ENCODE results near the gene ITGB8. TPM values are rescaled to one million over a fixed set of nuclear protein-coding genes. Genes with fewer than 3 reads are reported as not detected.

The ITGB8 gene
- total RNA-seq, 1 experiment from 2014 or later: 1.5 TPM

DNA sequence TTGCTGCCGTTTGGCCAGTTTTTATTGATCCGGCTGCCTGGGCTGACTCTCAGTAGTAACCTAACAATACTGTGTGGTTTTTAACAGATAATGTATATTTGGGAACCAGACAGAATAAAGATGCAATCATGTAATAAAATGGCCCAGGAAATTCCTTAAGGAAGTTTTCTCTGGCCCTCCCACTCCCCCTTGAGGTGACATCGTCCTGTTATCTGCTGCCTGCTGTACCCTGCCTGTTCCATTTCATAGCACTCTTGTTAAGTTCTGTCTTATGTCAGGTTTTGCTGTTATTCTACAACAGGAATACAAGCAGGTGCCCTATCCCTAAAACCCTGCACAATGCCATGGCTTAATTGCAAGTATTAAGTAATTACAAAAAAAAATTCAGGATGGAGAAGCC is 12.5 kb downstream of the ITGB8 start:
- H3K36me3 ChIP-seq (replicated peaks; ENCODE audit: control insufficient read depth, insufficient read depth, low read length): no peaks in the 10 kb centered on the region
- H3K27me3 ChIP-seq (ENCODE audit: control insufficient read depth, insufficient read depth, low read length): no peaks in the 10 kb centered on the region
- H3K4me3 ChIP-seq (ENCODE audit: insufficient read depth, low read depth, low read length): no peak overlapping the region
- peak; percentile 28 for DNase-seq

DNA sequence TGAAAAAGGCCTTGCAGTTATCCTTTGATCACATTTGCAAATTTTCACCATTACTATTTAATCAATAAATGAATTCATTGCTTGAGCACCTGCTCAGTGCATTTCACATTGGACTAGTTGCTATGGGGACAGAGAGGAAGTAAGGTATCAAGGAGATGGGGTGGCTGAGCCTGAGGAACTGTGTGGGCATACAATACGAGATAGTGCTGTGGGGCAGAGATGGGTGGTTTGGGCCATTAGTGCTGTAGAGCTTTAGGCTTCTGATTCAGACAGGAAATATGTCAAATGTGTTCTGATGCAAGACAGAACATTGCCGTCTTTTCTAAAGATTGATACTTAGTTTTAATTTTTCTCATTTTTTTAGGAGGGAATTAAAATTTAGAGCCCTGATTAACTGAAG is 13.2 kb downstream of the ITGB8 start:
- H3K4me3 ChIP-seq (ENCODE audit: insufficient read depth, low read depth, low read length): no peak overlapping the region

DNA sequence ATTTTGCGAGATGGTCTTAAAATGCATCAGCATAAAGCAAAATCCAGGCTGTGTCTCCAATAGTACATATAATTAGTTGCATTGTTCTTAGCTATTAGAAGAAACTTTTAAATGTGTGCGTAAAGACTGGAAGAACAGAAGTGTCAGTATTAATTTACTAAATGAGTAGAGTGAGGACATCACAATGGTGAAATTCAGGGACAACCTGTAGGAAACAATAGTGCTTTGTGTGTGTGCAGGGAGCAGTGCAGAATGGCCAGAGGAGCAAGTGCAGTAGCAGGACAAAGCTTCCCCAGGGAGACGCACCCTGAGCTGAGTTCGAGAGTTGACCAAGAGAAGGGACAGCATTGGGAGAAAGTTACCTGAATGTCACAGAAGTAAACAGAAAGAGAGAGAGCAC is 13.7 kb downstream of the ITGB8 start:
- Histone ChIP-seq H3K27me3 (ENCODE audit: control insufficient read depth, insufficient read depth, low read length) (no peaks in the 10 kb centered on the region), H3K36me3 (replicated peaks; ENCODE audit: control insufficient read depth, insufficient read depth, low read length) (no peaks in the 10 kb centered on the region), H3K4me3 (ENCODE audit: insufficient read depth, low read depth, low read length) (no peak overlapping the region)
- DNase-seq: no peak

More for the DNA sequence above, 13.2 kb downstream of the ITGB8 start:
- no peak for DNase-seq
- H3K36me3 ChIP-seq (replicated peaks; ENCODE audit: control insufficient read depth, insufficient read depth, low read length): no peaks in the 10 kb centered on the region
- H3K27me3 ChIP-seq (ENCODE audit: control insufficient read depth, insufficient read depth, low read length): no peaks in the 10 kb centered on the region

DNA sequence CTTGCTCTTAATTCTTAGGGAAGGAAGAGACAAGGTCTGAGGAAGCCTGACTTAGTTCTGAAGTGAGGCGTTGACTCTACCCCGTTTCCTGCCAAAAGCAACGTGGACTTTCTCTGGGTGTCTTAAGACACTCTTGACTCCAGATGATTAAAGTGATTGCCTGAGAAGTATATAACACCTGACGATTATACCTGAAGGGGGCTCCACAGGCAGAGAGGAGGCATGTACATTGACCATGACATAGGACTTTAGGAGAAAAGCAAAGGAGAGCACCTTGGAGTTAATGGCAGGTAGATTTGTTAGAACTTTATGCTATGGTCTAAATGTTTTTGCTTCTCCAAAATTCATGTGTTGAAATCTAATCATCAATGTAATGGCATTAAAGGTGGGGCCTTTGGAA is 15.9 kb downstream of the ITGB8 start:
- H3K27me3 ChIP-seq (ENCODE audit: control insufficient read depth, insufficient read depth, low read length): no peaks in the 10 kb centered on the region
- no peaks in the 10 kb centered on the region for H3K36me3 ChIP-seq (replicated peaks; ENCODE audit: control insufficient read depth, insufficient read depth, low read length)
- no peak for DNase-seq
- H3K4me3 ChIP-seq (ENCODE audit: insufficient read depth, low read depth, low read length): no peak overlapping the region

DNA sequence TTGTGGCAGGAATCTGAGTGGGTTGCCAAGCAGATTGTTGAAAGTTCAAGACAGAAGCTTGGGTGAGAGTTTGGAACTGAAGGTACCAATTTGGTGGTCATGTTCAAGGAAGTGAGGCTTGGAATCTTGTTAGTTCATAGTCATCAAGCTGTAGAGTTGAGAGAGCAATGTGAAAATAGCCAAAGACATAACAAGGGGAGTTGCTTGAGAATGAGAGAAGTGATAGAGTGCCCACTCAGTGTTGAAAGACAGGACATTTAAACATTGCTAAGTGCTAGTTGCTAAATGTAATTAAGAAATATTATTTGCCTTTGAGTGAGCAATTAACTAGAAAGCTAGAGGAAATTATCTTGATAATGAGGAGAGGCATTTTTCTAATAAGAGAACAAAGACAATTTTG is 17.0 kb downstream of the ITGB8 start:
- H3K36me3 ChIP-seq (replicated peaks; ENCODE audit: control insufficient read depth, insufficient read depth, low read length): no peaks in the 10 kb centered on the region
- DNase-seq: no peak
- no peaks in the 10 kb centered on the region for H3K27me3 ChIP-seq (ENCODE audit: control insufficient read depth, insufficient read depth, low read length)
- no peak overlapping the region for H3K4me3 ChIP-seq (ENCODE audit: insufficient read depth, low read depth, low read length)

DNA sequence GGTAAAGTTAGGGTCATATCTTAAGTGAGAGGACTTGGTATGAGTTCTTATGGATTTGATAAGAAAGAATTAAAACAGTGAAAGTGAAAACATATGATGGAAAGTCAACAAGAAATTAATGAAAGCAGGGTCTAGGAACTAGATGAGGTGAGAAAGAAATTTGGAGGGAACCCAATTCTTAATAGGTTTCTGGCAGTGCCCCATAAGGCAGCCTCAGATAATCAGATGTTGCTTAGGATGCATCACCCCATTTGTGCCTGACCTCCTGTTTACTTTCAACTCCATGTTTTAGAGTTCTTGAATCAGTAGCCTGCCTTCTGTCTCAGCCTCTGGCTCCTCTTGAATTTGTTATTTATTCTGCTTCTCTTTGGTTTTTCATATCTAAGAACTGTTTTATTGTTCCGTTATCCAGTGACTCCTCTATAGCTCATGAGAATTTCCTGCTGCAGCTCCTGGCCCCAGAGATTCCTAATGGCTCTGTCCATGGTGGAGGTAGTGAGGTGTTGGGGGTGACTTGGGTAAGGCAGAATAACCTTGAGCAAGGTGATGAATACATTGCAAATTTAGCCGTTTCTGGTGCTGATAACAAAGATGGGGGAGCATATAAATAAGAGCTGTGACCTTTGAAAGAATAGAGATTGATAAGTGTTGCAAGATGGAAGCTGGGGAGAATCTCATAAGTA is 17.6 kb downstream of the ITGB8 start:
- Histone ChIP-seq H3K36me3 (replicated peaks; ENCODE audit: control insufficient read depth, insufficient read depth, low read length) (no peaks in the 10 kb centered on the region), H3K27me3 (ENCODE audit: control insufficient read depth, insufficient read depth, low read length) (no peaks in the 10 kb centered on the region), H3K4me3 (ENCODE audit: insufficient read depth, low read depth, low read length) (no peak overlapping the region)
- DNase-seq: no peak

DNA sequence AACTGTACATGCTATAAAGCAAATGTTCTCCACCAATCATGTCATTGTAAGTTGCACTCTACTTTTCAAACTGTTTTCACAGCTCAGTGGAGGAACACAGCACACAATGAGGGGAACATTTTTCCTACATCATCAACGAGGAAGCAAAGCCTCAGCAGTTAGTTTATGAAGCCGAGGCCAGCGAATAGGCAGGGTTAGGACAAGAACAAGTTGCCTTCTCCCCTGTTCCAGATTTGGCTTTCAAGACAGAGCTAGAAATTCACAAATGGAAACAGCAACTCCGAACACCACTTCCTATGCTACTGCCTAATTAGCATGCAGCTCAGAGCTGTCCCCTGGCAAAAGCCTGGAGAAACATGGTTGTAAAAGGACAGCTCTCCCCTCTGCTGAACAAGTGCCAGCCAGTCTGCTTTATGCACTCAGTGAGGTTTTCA is 19.8 kb downstream of the ITGB8 start:
- Histone ChIP-seq H3K4me3 (ENCODE audit: insufficient read depth, low read depth, low read length) (no peak overlapping the region), H3K36me3 (replicated peaks; ENCODE audit: control insufficient read depth, insufficient read depth, low read length) (no peaks in the 10 kb centered on the region), H3K27me3 (ENCODE audit: control insufficient read depth, insufficient read depth, low read length) (no peaks in the 10 kb centered on the region)
- peak; percentile 28 for DNase-seq

DNA sequence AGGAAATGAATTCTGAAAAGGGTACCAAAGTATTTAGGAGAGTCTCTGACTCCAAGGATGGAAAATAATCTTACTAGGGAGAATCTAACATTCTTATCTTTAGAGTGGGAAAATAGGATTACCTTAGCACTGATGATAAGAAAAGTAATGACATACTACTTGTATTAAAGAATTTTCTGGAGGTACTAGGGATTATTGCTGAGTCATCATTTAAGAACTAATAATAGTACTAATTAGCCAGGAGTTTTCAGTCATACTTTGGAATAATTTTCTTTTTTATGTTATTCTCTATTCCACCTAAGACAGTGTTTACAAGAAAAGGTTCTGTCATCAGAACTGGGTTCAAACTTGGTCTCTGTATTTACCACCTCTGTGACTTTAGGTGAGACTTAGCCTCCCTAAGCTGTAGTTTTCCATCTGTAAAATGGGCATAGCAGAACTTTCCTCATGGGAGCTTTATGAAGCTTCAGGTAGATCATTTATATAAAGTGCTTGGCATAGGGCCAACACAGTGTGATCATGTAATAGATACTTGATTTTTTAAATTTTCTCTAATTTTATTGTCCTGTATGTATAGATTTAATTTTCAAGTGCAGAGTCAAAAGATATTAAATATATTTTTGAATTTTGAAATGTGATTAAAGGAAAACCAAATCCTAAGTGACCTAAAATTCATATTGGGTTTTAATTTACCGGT is 20.4 kb downstream of the ITGB8 start:
- H3K4me3 ChIP-seq (ENCODE audit: insufficient read depth, low read depth, low read length): no peak overlapping the region
- no peak for DNase-seq
- no peaks in the 10 kb centered on the region for H3K27me3 ChIP-seq (ENCODE audit: control insufficient read depth, insufficient read depth, low read length)
- H3K36me3 ChIP-seq (replicated peaks; ENCODE audit: control insufficient read depth, insufficient read depth, low read length): no peaks in the 10 kb centered on the region

DNA sequence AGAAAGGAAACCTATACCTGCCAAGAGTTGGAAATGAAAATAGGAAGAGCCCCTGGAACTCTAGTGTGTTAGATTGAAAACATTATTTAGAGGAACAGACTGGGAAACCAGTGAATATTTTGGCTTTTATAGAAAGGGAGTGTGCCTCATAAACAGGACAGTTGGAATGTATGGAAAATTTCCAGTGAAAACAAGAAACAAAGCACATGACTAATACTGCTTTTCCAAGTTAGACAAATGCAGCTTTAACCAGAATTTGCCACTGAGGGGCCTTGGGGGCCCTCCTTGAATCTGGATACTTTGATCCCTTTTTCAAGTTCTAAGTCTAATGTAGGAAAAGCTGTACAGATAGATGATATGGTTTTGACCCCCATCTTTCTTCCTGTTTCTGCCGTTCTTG is 21.2 kb downstream of the ITGB8 start:
- no peaks in the 10 kb centered on the region for H3K27me3 ChIP-seq (ENCODE audit: control insufficient read depth, insufficient read depth, low read length)
- DNase-seq: no peak
- H3K36me3 ChIP-seq (replicated peaks; ENCODE audit: control insufficient read depth, insufficient read depth, low read length): no peaks in the 10 kb centered on the region
- H3K4me3 ChIP-seq (ENCODE audit: insufficient read depth, low read depth, low read length): no peak overlapping the region

DNA sequence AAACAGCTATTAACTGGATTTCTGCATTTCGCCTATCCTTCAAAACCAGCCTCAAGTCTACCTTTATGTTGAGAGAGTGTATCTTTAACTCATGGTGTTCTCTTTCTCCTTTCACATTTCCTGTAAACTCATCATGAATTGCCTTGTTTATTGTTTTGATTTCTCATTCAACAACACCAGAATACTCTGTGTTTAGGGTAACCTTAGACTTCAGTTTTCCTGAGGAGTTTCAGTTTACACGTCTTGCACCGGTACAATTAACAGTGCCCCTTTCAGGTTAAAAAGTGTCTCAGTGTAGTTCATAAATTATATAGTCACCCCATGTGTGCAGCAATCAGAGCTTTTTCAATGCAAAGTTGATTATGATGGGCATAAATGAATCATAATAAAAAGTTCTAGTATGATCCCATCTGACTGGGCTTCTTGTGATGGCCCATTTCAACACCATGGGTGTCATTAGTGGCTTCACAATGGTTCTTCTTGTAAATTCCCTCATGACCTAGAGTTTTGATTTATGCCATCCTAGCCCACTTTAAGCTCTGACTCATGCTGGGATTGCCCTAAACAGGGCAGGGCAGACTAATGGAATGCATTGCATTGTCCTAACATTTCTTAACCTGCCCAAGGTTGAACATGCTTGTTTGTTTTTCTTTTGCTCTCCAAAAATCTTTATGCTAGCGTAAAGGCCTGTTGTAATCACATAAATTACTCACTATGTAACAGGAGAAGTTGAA is 22.0 kb downstream of the ITGB8 start:
- Histone ChIP-seq H3K36me3 (replicated peaks; ENCODE audit: control insufficient read depth, insufficient read depth, low read length) (no peaks in the 10 kb centered on the region), H3K27me3 (ENCODE audit: control insufficient read depth, insufficient read depth, low read length) (no peaks in the 10 kb centered on the region), H3K4me3 (ENCODE audit: insufficient read depth, low read depth, low read length) (no peak overlapping the region)
- no peak for DNase-seq

DNA sequence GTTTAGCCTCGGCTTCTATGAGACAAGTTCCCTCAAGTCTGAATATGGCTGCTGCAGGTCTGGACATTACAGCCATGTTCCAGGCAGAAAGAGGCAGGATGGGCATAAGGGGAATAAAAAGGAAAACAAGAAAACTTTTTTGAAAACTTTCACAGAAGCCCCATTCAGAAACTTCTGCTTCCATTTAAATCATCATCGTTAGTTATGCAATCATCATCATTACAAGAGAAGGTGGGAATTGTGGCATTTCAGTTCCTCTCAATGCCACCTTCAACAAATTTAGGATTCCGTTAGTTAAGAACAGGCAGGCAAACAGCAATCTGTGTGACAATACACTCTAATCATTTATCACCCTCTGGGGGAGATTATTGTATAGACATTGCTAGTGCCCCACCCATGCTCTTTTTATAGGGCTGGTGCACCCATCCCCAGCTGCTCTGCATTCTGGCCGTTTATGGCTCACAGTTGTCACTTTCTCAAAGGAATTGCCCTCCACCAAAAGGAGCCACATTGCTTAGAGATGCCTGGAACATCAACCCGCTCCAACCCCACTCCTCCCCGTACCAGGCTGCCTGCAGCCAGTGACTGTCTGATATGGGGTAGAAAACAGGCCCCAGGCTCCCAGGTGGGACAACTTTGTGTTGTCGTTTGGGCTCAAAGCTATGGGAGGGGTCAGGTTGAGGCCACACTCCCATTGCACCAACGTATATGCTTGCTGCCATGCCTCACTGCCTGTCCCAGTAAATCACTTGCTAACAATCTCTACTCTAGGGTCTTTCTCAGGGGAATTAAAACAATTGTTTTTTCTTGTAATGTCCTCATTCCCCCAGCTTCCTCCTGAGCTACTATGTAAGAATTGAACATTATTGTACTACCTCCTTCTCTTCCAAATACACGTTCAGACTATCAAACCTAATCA is 24.2 kb downstream of the ITGB8 start:
- Histone ChIP-seq H3K36me3 (replicated peaks; ENCODE audit: control insufficient read depth, insufficient read depth, low read length) (no peaks in the 10 kb centered on the region), H3K4me3 (ENCODE audit: insufficient read depth, low read depth, low read length) (no peak overlapping the region), H3K27me3 (ENCODE audit: control insufficient read depth, insufficient read depth, low read length) (no peaks in the 10 kb centered on the region)
- DNase-seq: no peak

DNA sequence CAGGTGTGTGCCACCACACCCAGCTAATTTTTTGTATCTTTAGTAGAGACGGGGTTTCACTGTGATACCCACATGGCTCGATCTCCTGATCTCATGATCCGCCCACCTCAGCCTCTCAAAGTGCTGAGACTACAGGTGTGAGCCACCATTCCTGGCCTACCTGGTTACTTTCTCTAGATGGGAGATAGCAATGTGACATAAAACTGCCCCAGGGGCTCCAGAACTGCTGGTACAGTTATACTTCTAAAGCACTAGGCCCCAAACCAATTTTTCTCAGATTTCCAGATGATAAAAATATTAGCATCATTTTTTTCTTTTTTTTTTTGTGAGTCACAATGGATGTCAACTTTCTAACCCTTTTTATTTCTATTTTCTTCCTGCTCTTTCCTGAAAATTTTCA is 27.4 kb downstream of the ITGB8 start:
- no peak for DNase-seq
- H3K4me3 ChIP-seq (ENCODE audit: insufficient read depth, low read depth, low read length): no peak overlapping the region
- no peaks in the 10 kb centered on the region for H3K27me3 ChIP-seq (ENCODE audit: control insufficient read depth, insufficient read depth, low read length)

DNA sequence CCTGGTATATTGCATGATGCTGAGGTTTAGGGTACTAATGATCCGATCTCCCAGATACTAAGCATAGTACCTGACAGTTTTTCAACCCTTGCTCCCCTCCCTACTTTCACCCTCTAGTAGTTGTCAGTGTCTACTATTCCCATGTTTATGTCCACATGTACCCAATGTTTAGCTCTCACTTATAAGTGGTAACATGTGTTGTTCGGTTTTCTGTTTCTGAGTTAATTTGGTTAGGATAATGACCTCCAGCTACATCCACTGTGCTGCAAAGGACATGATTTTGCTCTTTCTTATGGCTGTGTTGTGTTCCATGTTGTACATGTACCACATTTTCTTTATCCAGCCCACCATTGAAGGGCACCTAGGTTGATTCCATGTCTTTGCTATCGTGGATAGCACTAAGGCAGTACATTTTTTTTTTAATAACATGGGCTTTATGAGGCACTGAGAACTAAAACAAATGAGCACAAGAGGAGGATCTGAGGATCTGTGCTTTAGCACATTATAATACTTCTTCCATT is 28.1 kb downstream of the ITGB8 start:
- H3K36me3 ChIP-seq (replicated peaks; ENCODE audit: control insufficient read depth, insufficient read depth, low read length): no peaks in the 10 kb centered on the region
- H3K27me3 ChIP-seq (ENCODE audit: control insufficient read depth, insufficient read depth, low read length): no peaks in the 10 kb centered on the region
- H3K4me3 ChIP-seq (ENCODE audit: insufficient read depth, low read depth, low read length): no peak overlapping the region
- no peak for DNase-seq

More for the DNA sequence above, 27.4 kb downstream of the ITGB8 start:
- no peaks in the 10 kb centered on the region for H3K36me3 ChIP-seq (replicated peaks; ENCODE audit: control insufficient read depth, insufficient read depth, low read length)

DNA sequence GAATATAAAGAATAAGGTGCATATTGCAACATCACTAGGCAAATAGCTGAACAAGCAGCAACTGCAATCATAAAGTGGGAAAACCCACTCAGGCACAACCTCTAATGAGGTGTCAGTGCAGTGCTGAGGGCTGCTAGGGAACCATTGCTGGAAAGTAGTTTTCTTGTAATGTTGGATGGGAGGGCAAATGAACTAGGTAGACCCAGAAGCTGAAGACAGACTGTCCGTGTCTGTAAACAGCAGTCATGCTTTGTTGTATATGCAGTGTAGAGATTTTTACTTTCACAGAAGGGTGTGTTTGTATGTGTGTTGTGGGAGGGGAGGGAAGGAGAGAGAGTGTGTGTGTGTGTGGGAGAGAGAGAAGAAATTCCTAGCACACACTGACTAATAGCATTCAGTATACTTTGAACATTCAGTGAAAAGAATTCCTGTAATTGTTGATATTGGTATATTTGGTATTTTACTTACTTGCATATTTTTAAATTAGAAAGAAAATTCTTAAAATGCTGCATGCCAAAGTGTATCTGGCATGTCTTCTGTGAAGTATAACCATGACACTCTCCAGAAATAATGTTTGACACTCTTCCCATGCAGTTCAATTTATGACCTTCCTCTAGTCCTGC is 28.8 kb downstream of the ITGB8 start:
- no peaks in the 10 kb centered on the region for H3K36me3 ChIP-seq (replicated peaks; ENCODE audit: control insufficient read depth, insufficient read depth, low read length)
- H3K4me3 ChIP-seq (ENCODE audit: insufficient read depth, low read depth, low read length): no peak overlapping the region
- DNase-seq: no peak
- H3K27me3 ChIP-seq (ENCODE audit: control insufficient read depth, insufficient read depth, low read length): no peaks in the 10 kb centered on the region

Data from H7 (cell line).